HG03045 (cell line): ENCODE results near the gene CENPP.

Experiments used
- ATAC-seq: cut with Tn5 transposase; IDR thresholded peaks from one replicate; pipeline ENCODE4 v1.9.1; 2021; ENCODE audit warnings: mild to moderate bottlenecking, moderate library complexity; ENCODE audit not compliant: unreplicated experiment

The CENPP gene

DNA sequence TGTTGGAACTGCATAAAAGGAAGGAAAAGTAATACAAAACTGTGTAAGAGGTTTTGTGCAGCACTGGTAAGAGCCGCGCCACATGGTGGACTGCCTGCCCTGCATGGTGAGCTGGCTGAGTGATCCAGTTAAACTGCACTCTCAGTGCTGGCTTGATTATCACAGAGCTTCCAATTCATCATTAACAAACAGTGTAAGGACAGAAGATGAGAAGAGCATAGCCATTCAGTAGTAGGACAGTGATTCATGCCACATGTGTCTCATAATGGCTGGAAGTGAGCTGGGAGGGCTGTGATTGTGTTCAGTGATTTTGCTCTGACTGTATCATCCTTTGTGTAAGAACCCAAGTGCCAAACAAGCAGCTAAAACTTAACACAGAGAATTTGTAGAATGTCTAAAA, 142.5 kb downstream of the CENPP start:
- no peak for ATAC-seq

DNA sequence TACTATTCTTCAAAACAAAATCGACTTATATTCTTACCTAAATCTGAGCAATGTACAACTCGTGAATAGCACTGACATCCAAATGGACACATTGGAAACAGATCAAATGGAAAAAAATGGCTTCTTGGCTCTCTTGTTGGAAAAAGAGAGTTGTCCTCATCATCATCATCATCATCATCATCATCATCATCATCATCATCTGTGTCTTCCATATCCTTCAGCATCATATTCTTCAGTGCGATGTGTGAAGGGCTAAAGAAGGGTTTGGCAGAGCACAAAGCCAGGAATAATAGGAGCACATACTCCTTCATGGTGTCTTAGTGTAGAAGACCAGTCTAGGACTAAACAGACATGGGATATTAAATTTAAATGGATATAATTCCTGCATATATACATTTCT, 148.8 kb downstream of the CENPP start:
- ATAC-seq, result no peak

- ATAC-seq, result peak; percentile 62
Observed at GRCh38 chr9:92476962-92477361, 151.2 kb downstream of the CENPP start.

DNA sequence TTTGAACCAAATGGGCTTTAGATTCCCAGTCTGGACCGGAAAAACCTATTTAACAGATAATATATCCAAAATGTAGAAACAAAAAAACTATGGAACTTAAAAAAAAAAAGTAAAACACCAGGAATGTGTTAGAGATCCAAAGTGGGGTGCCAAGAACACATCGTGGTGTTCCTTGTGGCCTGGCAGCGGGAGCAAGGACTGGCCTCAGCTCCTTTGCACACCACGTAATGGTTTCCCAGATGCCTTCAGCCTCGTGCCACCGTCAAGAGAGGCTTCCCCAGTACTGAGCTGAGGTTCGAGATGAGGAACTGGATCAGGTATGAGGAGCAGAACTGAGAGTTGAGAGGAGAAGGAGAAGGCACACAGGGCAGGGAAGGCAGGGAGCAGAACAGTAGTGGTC, 153.0 kb downstream of the CENPP start:
- ATAC-seq, result no peak

DNA sequence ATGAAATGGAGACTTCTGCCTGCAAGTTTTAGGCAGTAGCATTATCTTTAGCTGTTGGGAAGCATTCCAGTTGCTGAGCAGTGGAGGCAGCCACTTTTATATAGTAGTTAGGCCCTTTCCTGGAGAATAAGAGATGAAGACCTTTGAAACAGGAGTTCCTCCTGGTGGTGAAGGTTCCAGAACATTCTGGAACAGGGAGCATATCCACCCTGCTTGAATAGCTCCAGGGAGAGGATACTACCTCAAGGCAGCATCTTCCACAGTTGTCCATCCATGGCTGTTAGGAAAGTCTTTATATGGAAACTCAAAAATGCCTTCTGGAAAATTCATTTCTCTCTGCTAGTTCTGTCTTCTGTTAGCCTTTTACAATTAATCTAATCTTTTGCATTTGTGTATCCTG, 153.6 kb downstream of the CENPP start:
- ATAC-seq, result no peak

- no peak for ATAC-seq
Observed at GRCh38 chr9:92480291-92480771, 154.6 kb downstream of the CENPP start.

DNA sequence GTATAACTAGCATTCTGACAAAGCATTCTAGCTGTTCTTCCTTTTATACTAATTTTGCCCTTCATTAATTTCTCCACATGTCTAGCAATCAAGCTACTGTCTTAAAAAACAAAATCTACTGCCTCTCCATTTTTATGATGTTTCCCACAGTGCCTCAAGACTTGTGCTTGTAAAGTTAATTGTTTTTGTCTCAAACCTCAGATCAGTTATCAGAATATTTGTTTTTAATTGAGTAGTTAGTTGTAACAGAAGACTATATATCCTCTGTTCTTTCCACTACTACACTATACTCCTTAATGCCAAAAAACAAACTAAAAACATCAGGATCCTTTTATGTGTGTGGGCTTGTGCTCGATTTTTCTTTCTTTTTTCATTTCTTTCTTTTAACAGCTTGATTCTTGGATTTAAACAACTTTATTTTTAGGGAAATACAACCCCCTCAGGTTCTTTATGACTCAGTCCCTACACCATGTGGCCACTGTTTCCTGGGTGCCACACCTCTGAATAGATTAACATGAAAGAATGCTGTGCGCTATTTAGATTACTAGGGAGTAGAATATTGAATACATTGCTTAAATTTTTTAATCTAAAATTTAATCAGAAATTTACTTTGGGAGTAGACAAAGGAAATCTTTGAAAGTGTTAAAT, 155.4 kb downstream of the CENPP start:
- no peak for ATAC-seq

GRCh38 chr9:92482329-92482728, 156.6 kb downstream of the CENPP start, which contains the start of gene ASPN:
Gene ASPN (minus strand): TSS chr9:92482506.
- no peak for ATAC-seq

GRCh38 chr9:92482805-92483204, 157.1 kb downstream of the CENPP start:
- ATAC-seq, result no peak

GRCh38 chr9:92483627-92484545, 158.1 kb downstream of the CENPP start:
- ATAC-seq, result no peak

DNA sequence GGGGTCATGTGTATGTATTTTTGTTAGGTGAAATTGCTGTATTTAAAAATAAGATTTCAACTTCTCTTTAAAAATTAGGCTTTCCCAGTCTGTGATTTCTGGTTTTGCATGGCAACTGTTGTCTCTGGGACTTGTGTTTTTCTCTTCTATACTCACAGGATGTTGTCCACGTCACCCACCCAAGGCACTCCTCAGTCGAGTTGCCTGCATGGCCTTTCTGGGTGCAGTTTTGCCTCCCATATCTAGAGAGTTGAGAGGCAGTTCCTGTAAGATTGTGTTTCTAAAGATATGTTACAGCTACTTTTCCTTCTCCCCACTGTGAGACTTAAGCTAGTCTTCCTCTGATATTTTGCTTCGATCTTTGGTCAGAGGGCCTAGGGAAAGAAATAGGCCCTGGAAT, 158.8 kb downstream of the CENPP start:
- no peak for ATAC-seq

DNA sequence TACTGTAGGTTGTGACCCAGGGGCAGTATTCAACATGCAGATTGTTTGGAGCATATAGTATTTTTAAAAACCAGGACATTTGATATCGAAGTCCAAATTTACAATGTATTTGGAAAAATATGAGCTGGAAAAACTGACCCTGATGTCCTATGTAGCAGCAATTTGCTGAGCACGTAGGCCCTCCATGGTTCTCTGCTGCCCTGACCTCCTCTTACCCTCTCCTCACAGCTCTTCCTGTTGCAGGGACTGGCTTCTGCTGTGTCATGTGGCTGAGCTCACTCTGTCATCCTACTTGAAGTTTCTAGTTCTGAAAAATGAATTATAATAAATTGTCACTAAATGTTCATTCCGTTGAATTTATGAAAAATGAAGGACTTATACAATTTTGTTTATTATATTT, 160.6 kb downstream of the CENPP start:
- no peak for ATAC-seq

DNA sequence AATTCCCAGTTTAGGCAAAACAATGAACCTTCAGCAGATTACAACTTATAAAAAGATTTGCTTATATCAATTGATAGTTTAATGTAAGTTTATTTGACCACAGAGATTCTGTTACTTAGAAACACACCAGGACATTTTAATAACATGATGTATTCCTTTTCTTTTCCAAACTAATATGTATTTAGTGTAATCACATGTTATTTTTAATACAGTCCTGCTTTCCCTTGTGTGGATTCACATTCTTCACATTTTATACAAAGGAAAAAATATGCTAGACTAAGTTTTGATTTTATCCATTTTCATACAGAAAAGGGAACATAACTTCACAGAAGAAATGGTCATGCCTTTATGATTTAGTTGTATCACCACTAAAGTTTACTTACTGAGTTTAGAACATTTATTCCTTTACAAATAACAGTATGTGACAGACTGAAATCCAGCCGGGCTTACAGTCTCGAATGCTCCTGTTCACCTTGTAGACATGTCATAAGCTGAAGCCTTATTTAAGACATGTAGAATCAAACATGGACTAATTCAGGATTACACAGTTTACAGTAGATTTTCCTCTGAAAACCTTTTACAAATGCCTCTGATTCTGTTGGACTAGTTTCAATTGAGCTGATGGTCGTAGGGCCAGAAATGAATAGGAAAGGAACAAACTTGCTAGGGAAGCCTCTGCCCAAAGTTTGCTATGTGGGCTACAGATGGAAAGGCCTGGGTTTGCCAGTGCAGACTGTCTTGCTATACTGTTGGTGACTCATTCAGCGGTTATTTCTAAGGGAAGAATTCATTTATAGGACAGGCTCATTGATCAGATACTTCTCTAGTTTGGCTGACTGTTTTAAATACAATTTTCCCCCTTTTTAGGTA, 163.2 kb downstream of the CENPP start:
- no peak for ATAC-seq

DNA sequence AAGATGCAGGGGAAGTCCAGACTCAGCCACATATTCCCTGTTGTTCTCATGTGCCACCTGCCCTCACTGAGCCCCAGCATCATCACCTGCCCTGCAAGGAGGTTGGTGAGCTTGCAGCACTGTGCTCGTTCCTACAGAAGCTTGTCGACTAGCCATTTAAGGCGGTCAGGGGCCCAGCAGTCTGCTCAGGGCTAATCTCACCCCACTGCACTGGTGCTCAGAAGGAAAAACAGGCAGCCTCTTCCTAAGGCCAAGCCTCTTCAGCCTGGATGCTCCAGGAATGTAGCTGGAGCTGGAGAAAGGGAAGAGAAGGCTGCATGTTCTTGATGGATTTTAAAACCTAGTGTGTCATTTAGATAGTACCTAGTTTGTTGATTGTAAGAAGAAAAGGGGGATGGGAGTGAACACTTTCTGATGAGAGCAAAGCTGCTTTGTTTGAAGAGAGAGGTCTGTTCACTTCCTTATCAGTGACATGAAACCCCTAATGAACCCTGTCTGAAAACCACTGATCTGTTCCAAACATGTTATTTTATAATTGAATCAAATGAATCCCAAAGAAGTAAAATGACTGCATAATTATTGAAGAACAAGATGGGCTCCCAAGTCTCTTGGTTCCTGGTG, 167.1 kb downstream of the CENPP start:
- no peak for ATAC-seq

- no peak for ATAC-seq
Observed at GRCh38 chr9:92493749-92494387, 168.1 kb downstream of the CENPP start.

DNA sequence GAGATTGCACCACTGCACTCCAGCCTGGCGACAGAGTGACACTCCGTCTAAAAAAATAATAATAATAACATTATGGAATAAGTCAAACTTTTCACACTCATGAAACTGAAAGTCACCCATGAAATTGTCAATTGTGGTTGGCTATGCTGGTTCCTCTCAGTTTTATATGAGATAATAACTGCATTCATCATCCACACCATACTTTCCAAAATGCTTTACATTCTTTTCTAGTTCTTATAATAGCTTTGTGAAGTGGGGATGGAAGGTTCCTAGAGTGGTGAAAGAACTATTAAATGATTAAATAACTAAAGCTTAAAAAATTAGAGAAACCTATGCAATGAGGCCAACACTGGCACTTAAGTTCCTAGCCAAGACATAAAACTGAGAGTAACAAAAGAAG, 169.1 kb downstream of the CENPP start:
- ATAC-seq, result no peak

GRCh38 chr9:92496396-92497176, 170.8 kb downstream of the CENPP start:
- no peak for ATAC-seq

DNA sequence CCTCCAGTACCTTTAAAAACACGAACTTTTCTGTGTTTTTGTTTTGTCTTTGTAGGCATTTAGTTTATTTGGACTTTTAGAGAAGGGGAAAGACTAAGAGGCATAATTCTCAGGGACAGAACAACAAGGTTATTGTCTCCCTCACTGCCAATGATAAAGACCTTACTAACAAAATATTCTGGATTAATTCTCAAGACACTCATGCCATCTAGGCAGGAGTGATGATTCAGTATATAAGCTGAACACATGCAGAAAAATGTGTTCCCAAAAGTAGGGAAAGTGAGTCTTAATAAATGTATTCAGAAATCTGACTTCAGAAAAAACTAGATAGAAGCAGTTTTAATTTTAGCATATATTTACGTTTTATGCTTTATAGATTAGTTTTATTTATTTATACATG, 173.9 kb downstream of the CENPP start:
- ATAC-seq, result no peak

- no peak for ATAC-seq
Observed at GRCh38 chr9:92500725-92501124, 175.0 kb downstream of the CENPP start.
